NCI-H1048 (cell line): ENCODE measurements around the gene PARD3.
"Not testable (repeated sequence)": the region's sequence is repeated elsewhere in the genome, so short reads cannot be mapped to it uniquely, and the experiment has no call there.

Source experiments
- DNase-seq: peaks from one replicate; lab custom pipeline; 2025; lab: John Stamatoyannopoulos, UW

PARD3 gene

DNA sequence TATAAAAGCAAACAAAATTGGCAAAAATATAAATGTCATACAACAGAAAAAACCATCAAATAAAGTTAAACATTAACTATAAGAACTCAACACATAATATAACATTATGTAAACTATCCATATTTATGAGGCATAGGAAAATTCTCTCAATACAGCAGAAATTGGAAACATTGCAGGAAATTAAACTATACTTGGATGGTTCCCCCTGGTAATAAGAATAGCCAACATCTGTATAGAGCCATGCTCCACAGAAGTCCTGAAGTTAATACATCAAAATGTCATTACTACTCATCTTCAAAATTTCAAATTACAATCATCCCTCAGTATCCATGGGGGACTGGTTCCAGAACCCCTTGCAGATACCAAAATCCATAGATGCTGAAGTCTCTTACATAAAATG lies 350.5 kb downstream of the PARD3 start:
- no peak for DNase-seq

DNA sequence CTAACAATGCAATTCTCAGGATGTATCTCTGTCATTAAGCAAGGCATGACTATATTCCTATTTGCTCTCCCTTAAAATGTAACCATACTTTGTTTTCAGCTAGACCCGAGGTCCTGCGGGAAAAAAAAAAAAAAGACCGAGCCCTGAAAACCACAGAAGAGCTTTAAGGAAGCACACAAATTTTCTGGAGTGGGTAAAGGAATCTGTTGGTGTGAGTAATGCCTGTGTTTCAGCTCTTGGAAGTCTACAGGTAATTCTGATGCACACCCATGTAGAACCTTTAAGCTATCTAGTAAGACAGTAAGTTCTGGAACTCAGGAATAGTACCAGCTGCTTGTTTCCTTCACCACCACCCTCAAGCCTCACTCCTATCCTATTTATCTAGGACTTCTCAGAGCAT lies 351.1 kb downstream of the PARD3 start:
- DNase-seq = no peak

DNA sequence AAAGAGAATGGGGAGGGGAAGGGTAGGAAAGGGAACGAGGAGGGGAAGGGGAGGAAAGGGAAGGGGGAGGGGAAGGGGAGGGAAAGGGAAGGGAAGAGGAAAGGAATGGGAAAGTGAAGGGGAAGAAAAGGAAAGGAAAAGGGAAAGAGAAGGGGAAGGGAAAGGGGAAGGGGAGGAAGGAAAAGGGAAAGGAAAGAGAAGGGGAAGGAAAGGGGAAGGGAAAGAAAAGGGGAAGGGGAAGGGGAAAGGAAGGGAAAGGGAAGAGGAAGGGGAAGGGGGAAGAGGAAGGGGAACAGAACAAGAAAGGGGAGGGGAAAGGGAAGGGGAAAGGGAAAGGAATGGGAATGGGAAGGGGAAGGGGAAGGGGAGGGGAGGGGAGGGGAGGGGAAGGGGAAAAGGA lies 352.1 kb downstream of the PARD3 start:
- DNase-seq = no peak

GRCh38 chr10:34462056-34462455 lies 353.0 kb downstream of the PARD3 start:
- no peak for DNase-seq

GRCh38 chr10:34454590-34455261 lies 360.4 kb downstream of the PARD3 start:
- DNase-seq = no peak

DNA sequence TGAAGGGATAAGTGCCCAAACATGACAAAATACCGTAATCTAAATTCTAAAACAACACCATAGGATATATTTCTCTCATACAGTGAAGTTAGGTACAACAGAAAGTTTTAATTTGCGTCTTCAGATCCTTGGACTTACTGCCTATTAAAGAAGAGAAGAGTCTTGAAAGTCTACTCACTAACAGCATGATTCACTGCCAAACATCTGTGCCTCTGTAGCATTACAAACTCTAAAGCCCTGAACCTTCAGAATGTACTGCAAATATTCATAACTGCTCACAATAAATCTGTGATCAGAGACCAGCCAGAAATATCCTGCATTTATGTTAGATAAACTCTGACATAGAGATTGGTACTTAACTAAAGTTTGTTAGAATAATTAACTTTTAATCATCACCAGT lies 365.3 kb downstream of the PARD3 start:
- no peak for DNase-seq

GRCh38 chr10:34446049-34446448 lies 369.0 kb downstream of the PARD3 start:
- no peak for DNase-seq

DNA sequence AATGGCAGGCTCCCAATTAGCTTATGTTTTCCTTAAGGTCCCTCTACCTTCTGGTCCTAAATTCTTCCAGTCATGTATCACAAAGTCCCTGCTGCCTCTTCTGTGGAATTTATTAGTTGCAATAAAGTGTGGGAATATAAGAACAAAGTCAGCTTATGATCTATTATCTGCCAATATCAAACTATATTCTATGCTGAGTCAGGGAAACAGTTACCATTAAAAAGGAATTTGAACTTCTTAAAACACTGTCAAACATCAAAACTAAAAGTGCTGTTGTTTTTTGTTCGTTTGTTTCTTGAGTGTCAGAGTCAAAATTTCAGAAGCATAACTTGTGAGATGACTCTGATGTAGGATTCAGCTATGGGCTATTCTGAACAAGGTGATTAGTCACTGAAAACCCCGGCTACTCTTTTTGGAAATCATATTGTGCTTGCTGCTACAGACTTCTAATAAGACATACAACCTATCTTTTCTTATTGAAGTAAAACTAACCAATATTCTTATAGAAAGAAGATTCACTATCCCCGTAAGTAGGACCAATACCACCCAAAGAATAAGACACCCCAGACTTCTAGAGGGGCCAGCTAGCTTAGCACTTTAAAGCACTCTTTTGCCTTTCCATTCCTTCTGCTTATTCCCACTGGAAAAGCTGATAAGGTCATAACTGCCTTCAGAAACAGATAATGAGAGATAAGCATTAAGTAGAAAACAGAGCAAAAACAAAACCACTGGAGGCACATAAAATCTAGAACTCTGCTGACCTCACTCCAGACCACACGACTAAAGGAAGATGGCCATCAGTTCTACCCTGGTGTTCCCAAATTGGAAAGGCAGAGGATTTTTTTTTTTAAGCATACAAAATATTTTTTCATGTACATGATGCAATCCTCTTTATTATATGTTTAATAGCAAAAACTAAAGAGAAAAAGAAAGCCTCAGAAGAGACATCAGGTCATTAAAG lies 370.6 kb downstream of the PARD3 start:
- DNase-seq = no peak

- not testable (repeated sequence) for DNase-seq
Observed at GRCh38 chr10:34439386-34439785, 375.7 kb downstream of the PARD3 start.

DNA sequence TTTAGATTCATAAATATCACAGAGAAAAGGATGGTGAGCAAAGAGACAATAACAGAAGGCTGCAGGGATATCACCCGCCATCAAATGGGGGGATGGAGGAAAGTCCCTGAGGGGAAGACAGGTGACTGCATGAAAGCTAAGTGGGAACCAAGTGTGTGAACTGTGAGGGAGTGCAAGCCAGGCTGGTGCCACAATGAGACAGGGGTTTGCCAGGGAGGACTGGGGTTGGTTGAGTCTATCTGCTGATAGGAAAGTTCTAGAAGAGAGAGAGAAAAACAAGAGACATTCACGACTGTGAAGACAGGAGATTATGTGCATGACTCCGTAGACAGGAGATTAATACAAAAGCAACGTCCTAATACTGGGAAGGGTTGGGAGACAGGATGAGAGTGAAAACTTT lies 376.4 kb downstream of the PARD3 start:
- DNase-seq = no peak

- DNase-seq = no peak
Observed at GRCh38 chr10:34437906-34438305, 377.2 kb downstream of the PARD3 start.

DNA sequence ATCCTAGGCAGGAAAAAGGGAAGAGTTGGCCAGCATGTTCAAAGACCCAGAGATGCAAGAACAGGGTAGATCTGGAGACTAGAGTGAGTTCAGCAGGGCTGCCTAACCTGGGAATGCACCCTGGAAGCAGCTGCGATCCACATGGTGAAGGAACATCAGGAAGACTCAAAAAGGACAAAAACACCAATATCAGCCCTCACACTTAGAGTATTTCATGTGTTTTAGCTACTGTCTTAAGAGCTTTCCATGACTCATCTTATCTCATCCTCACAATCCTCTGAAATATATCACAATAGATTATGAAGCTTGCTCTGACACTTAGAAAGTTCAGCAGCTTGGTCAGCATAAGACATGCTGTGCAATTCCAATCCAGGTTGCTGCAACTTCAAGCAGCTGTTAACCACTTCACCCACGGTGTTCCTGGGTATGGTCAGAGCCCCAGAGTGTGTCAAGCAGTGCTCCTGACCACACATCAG lies 380.9 kb downstream of the PARD3 start:
- no peak for DNase-seq

DNA sequence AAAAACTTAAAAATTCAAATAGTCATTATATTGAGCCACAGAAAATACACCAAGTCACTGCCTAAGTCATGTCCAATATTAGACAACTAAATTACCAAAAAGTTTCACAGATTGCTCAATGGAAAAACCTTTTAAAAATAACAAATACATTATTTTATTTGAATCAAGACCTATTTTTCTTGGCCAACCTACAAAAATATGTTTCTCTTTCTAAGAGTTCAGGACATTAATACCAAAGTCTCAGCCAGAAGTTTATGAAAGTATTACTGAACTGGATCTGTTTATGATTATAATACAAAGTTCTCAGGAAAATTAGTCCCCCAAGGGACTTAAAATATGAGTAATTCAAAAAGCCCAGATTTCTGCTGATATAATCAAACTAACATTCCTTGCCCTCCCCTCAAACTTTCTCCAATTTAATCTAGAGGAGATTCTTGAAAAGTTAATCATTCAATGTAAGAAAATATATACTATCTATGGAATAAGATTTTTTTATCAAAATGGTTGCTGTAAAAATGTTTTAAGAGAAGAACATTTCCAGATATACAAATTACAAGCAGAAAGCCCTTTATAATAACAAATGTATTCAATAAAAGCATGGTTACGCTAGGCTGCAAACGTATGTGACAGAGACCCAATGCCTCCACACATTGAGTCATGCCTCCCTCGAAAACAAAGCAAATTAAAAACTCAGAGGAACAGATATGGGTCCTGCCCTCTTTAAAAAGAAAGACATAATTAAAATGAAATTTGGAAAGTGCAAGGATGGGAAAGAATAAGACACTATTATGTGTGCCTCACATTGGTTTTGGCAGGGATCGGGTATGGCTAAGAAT lies 381.6 kb downstream of the PARD3 start:
- no peak for DNase-seq

DNA sequence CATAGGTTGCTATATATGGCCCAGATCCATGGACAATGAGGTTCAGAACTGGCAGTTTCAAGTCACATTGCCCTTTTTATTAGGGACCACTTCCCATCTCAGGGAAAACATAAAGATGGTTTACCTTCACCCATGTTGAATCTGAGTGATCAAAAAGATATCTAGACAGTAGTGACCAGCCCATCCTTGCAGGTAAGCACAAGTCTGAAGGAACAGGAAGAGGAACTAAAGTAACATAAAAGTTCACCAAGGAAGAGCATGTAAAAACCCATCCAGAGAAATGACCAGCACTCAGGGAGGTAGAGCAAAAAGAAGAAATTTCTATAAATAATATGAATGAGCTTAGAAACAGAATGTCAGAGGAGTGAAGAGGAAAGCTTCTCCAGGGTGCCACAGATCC lies 382.5 kb downstream of the PARD3 start:
- no peak for DNase-seq

GRCh38 chr10:34430685-34431084 lies 384.4 kb downstream of the PARD3 start:
- no peak for DNase-seq

DNA sequence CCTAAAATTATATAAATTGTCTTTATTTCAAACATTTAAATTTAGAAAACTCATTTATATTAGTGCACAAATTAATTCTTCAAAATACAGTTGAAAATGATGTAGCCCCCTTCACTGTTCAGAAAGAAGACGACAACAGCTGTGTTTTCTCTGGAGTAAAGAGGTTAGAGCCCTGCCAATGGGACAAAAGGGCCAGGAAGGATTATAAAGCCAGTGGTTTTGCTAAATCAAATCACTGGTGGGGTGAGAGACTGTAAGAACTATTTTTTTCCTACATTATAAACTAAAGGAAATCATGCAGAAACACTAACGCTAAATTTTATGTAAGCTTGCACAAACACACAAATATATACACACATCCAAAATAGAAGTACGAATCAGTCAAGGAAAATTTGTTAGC lies 386.6 kb downstream of the PARD3 start:
- no peak for DNase-seq

GRCh38 chr10:34427911-34428216 lies 387.2 kb downstream of the PARD3 start:
- DNase-seq = no peak

DNA sequence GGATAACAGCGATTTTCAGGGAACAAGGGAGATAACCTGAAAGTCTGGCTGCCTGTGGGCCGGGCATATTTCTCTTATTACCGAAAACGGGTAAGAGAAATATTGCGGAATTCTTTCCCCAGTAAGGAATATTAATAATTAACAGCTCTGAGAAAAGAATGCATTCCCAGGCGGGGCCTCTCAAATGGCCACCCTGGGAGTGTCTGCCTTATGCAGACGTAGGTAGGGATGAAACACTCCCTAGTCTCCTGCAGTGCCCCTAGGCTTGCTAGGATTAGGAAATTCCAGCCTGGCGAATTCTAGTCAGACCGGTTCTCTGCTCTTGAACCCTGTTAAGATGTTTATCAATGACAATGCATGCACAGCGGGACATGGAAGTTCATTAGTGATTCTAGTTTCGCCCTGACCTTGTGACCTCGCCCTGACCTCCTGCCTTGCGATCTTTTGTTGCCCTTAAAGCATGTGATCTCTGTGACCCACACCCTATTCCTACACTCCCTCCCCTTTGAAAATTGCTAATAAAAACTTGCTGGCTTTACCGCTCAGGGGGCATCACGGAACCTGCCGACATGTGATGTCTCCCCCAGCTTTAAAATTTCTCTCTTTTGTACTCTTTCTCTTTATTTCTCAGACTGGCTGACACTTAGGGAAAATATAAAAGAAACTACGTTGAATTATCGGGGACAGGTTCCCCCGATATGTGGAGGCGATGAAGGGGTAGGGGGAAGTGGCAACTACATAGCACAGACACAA lies 387.8 kb downstream of the PARD3 start:
- DNase-seq = not testable (repeated sequence)

DNA sequence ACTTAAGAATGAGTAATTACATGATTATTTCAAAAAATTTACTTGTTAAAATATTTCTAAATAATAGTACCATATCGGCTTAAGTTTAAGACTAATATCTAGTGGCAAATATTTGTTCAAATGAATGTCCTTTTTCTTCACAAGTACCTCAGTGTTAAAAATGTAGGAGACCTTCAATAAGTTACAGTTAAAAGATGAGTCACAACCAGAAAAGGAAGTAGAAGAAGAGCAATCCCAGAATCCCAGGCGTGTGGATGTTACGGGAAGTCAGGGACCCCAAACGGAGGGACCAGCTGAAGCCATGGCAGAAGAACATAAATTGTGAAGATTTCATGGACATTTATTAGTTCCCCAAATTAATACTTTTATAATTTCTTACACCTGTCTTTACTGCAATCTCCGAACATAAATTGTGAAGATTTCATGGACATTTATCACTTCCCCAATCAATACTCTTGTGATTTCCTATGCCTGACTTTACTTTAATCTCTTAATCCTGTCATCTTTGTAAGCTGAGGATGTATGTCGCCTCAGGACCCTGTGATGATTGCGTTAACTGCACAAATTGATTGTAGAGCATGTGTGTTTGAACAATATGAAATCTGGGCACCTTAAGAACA lies 388.4 kb downstream of the PARD3 start:
- DNase-seq = not testable (repeated sequence)

GRCh38 chr10:34426041-34426440 lies 389.1 kb downstream of the PARD3 start:
- DNase-seq = no peak
